ENCODE results near the gene NXPH1. TPM values are rescaled to one million over a fixed set of nuclear protein-coding genes. Genes with fewer than 3 reads are reported as not detected.

Gene NXPH1
- total RNA-seq, 1 donor from 2014 or later = not detected

DNA sequence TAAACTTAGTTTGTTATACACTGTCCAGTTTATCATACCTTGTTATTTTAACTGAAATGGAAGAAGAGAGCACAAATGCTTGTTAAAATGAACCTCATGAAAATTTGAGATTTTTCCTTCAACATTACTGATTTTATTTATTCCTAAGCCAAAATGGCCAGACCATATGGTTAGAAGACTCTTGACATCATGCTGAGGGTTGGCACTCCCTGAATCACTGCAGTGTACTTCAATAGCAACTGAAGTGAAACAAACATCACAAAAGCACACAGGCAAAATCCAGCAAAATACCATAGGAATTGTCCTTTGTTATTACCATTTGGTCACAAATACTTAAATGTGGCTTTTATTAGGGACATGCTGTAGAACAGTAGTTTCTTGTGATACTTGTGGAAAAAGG, 347.8 kb downstream of the NXPH1 start:
- POLR2A ChIA-PET = no interaction called here
- H3K4me3 Mint-ChIP-seq = no peak overlapping the region
- CTCF ChIA-PET = no interaction called here
- no peak for DNase-seq
- H3K4me1 Mint-ChIP-seq = no peaks in the 10 kb centered on the region
- H3K27me3 Mint-ChIP-seq = no peaks in the 10 kb centered on the region
- intact Hi-C loops (cut with micrococcal nuclease) = no loop called here
- H3K36me3 Mint-ChIP-seq (ENCODE audit: low read depth) = no peaks in the 10 kb centered on the region
- peaks cover 3% of the 10 kb centered on the region for H3K9me3 Mint-ChIP-seq
- no peak overlapping the region for H3K27ac Mint-ChIP-seq
- ATAC-seq (ENCODE audit: low read depth) = no peak
- TF ChIP-seq, protein P1, sequence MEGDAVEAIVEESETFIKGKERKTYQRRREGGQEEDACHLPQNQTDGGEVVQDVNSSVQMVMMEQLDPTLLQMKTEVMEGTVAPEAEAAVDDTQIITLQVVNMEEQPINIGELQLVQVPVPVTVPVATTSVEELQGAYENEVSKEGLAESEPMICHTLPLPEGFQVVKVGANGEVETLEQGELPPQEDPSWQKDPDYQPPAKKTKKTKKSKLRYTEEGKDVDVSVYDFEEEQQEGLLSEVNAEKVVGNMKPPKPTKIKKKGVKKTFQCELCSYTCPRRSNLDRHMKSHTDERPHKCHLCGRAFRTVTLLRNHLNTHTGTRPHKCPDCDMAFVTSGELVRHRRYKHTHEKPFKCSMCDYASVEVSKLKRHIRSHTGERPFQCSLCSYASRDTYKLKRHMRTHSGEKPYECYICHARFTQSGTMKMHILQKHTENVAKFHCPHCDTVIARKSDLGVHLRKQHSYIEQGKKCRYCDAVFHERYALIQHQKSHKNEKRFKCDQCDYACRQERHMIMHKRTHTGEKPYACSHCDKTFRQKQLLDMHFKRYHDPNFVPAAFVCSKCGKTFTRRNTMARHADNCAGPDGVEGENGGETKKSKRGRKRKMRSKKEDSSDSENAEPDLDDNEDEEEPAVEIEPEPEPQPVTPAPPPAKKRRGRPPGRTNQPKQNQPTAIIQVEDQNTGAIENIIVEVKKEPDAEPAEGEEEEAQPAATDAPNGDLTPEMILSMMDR (IDR thresholded peaks at IDR 0.05) = no peak

DNA sequence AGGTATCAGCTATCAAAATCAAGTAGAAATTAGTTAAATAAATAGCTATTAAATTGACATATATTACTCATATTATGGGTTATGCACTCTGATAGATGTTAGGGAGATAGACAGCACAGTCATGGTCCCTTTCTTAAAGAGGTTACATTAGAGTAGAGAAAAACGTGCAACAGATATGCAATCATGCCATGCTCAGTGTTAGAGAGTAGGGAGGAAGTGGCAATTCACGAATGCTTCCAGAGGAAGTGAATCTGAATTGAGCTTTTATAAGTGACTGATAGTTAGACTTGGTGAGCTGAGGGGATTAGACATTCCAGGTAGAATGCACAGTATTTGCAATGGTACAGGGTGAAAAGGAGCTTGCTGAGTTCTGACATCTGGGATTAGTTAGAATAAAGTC, 349.8 kb downstream of the NXPH1 start:
- POLR2A ChIA-PET = no interaction called here
- TF ChIP-seq, protein P1 (IDR thresholded peaks at IDR 0.05) = no peak
- no peak for DNase-seq
- intact Hi-C loops (cut with micrococcal nuclease) = no loop called here
- no peak for ATAC-seq (ENCODE audit: low read depth)
- CTCF ChIA-PET = no interaction called here
- Mint-ChIP-seq H3K27ac (no peak overlapping the region), H3K27me3 (no peaks in the 10 kb centered on the region), H3K4me3 (no peak overlapping the region), H3K9me3 (peaks cover 4% of the 10 kb centered on the region), H3K36me3 (ENCODE audit: low read depth) (no peaks in the 10 kb centered on the region), H3K4me1 (no peaks in the 10 kb centered on the region)

DNA sequence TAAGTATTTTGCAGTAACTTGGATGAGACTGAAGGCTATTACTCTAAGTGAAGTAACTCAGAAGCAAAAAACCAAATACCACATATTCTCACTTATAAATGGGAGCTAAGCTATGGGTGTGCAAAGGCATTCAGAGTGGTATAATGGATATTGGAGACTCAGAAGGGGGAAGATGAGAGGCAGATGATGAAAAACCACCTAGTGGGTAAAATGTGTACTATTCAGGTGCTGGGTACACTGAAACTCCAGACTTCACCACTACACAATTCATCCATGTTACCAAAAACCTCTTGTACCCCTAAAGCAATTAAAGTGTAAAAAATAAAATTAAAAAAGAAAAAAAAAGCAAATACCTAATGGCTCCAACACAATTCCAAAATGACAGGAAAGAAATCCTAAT, 351.7 kb downstream of the NXPH1 start:
- no peak overlapping the region for H3K27ac Mint-ChIP-seq
- H3K4me1 Mint-ChIP-seq = no peaks in the 10 kb centered on the region
- H3K27me3 Mint-ChIP-seq = no peaks in the 10 kb centered on the region
- no peaks in the 10 kb centered on the region for H3K36me3 Mint-ChIP-seq (ENCODE audit: low read depth)
- DNase-seq = no peak
- no peak for ATAC-seq (ENCODE audit: low read depth)
- POLR2A ChIA-PET = no interaction called here
- TF ChIP-seq, protein P1 (IDR thresholded peaks at IDR 0.05) = no peak
- intact Hi-C loops (cut with micrococcal nuclease) = no loop called here
- no peak overlapping the region for H3K4me3 Mint-ChIP-seq
- CTCF ChIA-PET = no interaction called here
- peaks cover 5% of the 10 kb centered on the region for H3K9me3 Mint-ChIP-seq

DNA sequence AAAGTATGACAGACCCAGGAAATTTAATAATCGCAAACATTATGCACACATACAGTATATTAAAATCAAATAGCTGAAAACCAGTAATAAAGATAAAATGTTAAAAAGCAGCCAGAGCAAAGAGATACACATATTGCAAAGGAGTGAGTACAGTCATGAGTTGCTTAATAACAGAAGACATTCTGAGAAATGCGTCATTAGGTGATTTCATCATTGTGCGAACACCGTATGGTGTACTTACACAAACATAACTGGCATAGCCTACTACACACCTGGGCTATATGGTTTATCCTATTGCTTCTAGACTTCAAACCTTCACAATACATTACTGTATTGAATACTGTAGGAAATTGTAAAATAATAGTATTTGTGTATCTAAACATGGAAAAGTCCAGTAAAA, 367.6 kb downstream of the NXPH1 start:
- ChIA-PET CTCF (no interaction called here), POLR2A (no interaction called here)
- Mint-ChIP-seq H3K36me3 (ENCODE audit: low read depth) (no peaks in the 10 kb centered on the region), H3K9me3 (peaks cover 8% of the 10 kb centered on the region), H3K4me3 (no peak overlapping the region), H3K27me3 (no peaks in the 10 kb centered on the region), H3K27ac (no peak overlapping the region), H3K4me1 (no peaks in the 10 kb centered on the region)
- ATAC-seq (ENCODE audit: low read depth) (no peak), DNase-seq (no peak)
- TF ChIP-seq, protein P1 (IDR thresholded peaks at IDR 0.05) = no peak
- intact Hi-C loops (cut with micrococcal nuclease) = no loop called here

Other genes with a start within 250 kb of the NXPH1 start
- gene ICA1, start 171.4 kb upstream of the NXPH1 start, total RNA-seq = not detected in 2 replicates